Lower leg skin (tissue), 3 donors: ENCODE data around the gene PPP2R2B.

Experiments used
- CTCF ChIP-seq, 3 donors: fragments of 450-650 bp; IDR thresholded peaks; one replicate each; pipeline ENCODE4 v1.5.1; 2016; ENCODE audit warnings: antibody characterized with exemption in 3 of 3, mild to moderate bottlenecking in 3 of 3, moderate library complexity in 2 of 3
- POLR2A ChIP-seq, 2 donors: fragments of 450-650 bp; IDR thresholded peaks; one replicate each; pipeline ENCODE4 v1.6.1; 2016 to 2017; ENCODE audit warnings: antibody characterized with exemption in 2 of 2, mild to moderate bottlenecking in 1 of 2, moderate library complexity in 1 of 2

- TF ChIP-seq POLR2A (IDR thresholded peaks at IDR 0.05) (no peak), CTCF (IDR thresholded peaks at IDR 0.05) (no peak)
Observed at GRCh38 chr5:146781157-146781556, 97.4 kb downstream of the PPP2R2B start.
